Endometrium (tissue), 2 donors: ENCODE measurements around the gene SAA4.
"Not testable (repeated sequence)": the region's sequence is repeated elsewhere in the genome, so short reads cannot be mapped to it uniquely, and the experiment has no call there.

Source experiments
- FAIRE-seq: peaks from 2 replicates; lab custom pipeline; 2012; peaks lifted over from hg19 to GRCh38; lab: Jason Lieb, UNC
- donor health status: control.
- donor health status: control.

SAA4 gene

GRCh38 chr11:18236664-18237356 lies at the start of gene SAA4:
Gene SAA4, minus strand, starts transcription at chr11:18236802. Its CDS starts 876 bp downstream, at chr11:18235926.
- FAIRE-seq, result no peak

GRCh38 chr11:18285841-18286240 lies 49.2 kb upstream of the SAA4 start:
- no peak for FAIRE-seq

- FAIRE-seq, result no peak
Observed at GRCh38 chr11:18282626-18283025, 46.0 kb upstream of the SAA4 start.

GRCh38 chr11:18280438-18281045 lies 43.9 kb upstream of the SAA4 start:
- no peak for FAIRE-seq

GRCh38 chr11:18277565-18278271 lies 41.1 kb upstream of the SAA4 start:
- FAIRE-seq, result no peak

GRCh38 chr11:18271206-18271605 lies 34.6 kb upstream of the SAA4 start:
- no peak for FAIRE-seq

- FAIRE-seq, result no peak
Observed at GRCh38 chr11:18270102-18270501, 33.5 kb upstream of the SAA4 start.

GRCh38 chr11:18269252-18269651 lies 32.6 kb upstream of the SAA4 start:
- FAIRE-seq, result not testable (repeated sequence)

- FAIRE-seq, result not testable (repeated sequence)
Observed at GRCh38 chr11:18267335-18268133, 30.9 kb upstream of the SAA4 start.

- no peak for FAIRE-seq
Observed at GRCh38 chr11:18265949-18266348, 29.3 kb upstream of the SAA4 start, which contains the start of gene SAA1. Gene SAA1, plus strand, starts transcription at chr11:18266264. Its CDS starts 624 bp downstream, at chr11:18266888.

GRCh38 chr11:18264677-18265555 lies 28.3 kb upstream of the SAA4 start:
- no peak for FAIRE-seq

- no peak for FAIRE-seq
Observed at GRCh38 chr11:18264035-18264434, 27.4 kb upstream of the SAA4 start.

- FAIRE-seq, result not testable (repeated sequence)
Observed at GRCh38 chr11:18262681-18263350, 26.2 kb upstream of the SAA4 start.

- no peak for FAIRE-seq
Observed at GRCh38 chr11:18261721-18262120, 25.1 kb upstream of the SAA4 start.

- FAIRE-seq, result no peak
Observed at GRCh38 chr11:18259259-18259658, 22.7 kb upstream of the SAA4 start.

- no peak for FAIRE-seq
Observed at GRCh38 chr11:18254781-18255361, 18.3 kb upstream of the SAA4 start.

- FAIRE-seq, result no peak
Observed at GRCh38 chr11:18253778-18254338, 17.3 kb upstream of the SAA4 start.

GRCh38 chr11:18253233-18253632 lies 16.6 kb upstream of the SAA4 start:
- no peak for FAIRE-seq

GRCh38 chr11:18248561-18248960 lies 12.0 kb upstream of the SAA4 start, which contains the start of gene SAA2:
Gene SAA2, minus strand, starts transcription at chr11:18248668. Its CDS starts 657 bp downstream, at chr11:18248011.
- FAIRE-seq, result no peak

GRCh38 chr11:18247191-18247581 lies 10.6 kb upstream of the SAA4 start:
- not testable (repeated sequence) for FAIRE-seq
